Right cardiac atrium (tissue), 5 donors: ENCODE measurements around the gene RHBDL1. TPM values are rescaled to one million over a fixed set of nuclear protein-coding genes. Genes with fewer than 3 reads are reported as not detected.

Experiments
- ATAC-seq, 2 donors: fragments of 200-7000 bp; cut with Tn5 transposase; one replicate each; pipeline versions ENCODE4 v1.8.0 to v1.9.1; 2020; ENCODE audit warnings: moderate library complexity in 2 of 2, mild to moderate bottlenecking in 1 of 2
- DNase-seq, 3 donors: peaks; one replicate each; pipeline ENCODE4 v3.0.0-alpha.2; 2020
- H3K27ac ChIP-seq: one replicate; pipeline ENCODE4 v1.5.1; 2013; ENCODE audit warnings: mild to moderate bottlenecking, low read length, control low read depth, moderate library complexity
- H3K27me3 ChIP-seq: one replicate; pipeline ENCODE4 v1.6.1; 2013; ENCODE audit not compliant: control insufficient read depth, insufficient read depth
- H3K4me1 ChIP-seq: one replicate; pipeline ENCODE4 v1.6.1; 2013; ENCODE audit warnings: low read length; ENCODE audit not compliant: control insufficient read depth, insufficient read depth
- H3K4me3 ChIP-seq: one replicate; pipeline ENCODE4 v1.5.1; 2013; ENCODE audit warnings: low read length, control low read depth
- H3K9me3 ChIP-seq: one replicate; pipeline ENCODE4 v1.6.1; 2013; ENCODE audit warnings: low read length; ENCODE audit not compliant: control insufficient read depth
- WGBS: extraction: QIAGEN DNeasy Blood & Tissue Kit; methylation state at CpG from one replicate; pipeline ENCODE4 v1.1.7; 2013; 5-methylcytosine and 5-hydroxymethylcytosine counted together
- intact Hi-C, 4 donors: fragments of 100-400 bp; cut with DNase I; formaldehyde crosslinking; loops; one replicate each; pipeline versions ENCODE4 v1.11.0 to v1.14.0; 2022 to 2023
- polyA plus RNA-seq: library from polyadenylated mRNA; stranded (reverse); fragments of 200-250 nt; gene quantifications from one replicate; pipeline ENCODE4 v1.2.3, GENCODE V29; 2013
- total RNA-seq, 4 donors: library from RNA; stranded (reverse); fragmentation: NEBNext Ultra II Directional; extraction: Animal tissue kit (Norgen Biotek cat#: 25700); gene quantifications; one replicate each; pipeline ENCODE4 v1.2.1, GENCODE V29; 2021
- donor health status: healthy with polysubstance abuse.
- donor health status: DM: no; HTN: yes; CAD: no.
- donor health status: DM: no; HTN: no; CAD: no.
- donor health status: DM: no; HTN: yes; CAD: no; lungs with severe emphysema.
- donor health status: DM: yes; HTN: yes; CAD: no.

Gene RHBDL1
- total and polyA plus RNA-seq, 5 donors = 0.89 to 2.9 (median 1.9) TPM

DNA sequence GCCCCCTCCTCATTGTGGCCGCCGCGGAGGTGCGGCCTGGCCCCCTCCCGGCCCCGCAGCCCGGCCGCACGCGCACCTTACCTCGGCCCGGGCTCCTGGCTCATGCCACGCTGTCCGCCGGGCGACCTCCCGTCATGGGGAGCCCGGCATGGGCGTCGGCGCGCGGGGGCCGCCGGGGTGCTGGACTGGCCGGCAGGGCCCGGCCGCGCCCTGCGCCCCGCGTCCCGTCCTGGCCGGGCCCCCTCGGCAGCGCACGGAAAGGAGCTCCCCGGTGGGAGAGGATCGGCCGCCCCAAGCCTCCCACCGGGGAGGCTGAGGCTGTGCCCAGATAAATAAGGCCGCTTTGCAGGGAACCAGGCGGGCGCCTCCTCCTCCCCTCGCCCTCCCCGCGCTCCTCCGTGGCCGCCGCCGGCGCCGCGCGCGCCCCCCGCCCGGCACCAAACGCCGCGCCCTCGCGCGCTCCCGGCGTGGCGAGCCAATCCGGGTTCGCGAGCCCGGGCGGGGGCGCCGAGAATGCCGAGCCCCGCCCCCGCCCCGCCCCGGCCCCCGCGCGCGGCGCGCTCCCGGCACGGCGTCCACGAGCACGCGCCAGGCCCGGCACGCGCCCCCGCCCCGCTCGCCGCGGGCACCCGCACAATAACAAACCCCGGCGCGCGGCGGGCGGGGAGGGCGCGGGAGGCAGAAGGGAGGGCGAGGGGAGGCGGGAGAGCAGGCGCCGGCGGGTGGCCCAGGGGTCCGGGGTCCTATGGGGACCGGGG is 30.1 kb downstream of the RHBDL1 start, which contains the start of gene FBXL16:
FBXL16 (minus strand) TSS at position 371 of the 758 bp plus-strand sequence. CDS start 8,396 bp downstream, outside the sequence.
- no peaks in the 10 kb centered on the region for H3K27me3 ChIP-seq
- intact Hi-C loops = loop anchor here in 1 of 4 donors (5.0 kb wide), 1 partner anchor 347 kb away; no protein-coding TSS in a partner anchor
- DNase-seq (no peak), ATAC-seq (no peak)
- peak within 1 kb of the TSS; percentile 18 for H3K4me3 ChIP-seq
- whole genome bisulfite sequencing = 1% methylated on average over 112 of the region's 115 CpGs
- H3K9me3 ChIP-seq = no peaks in the 10 kb centered on the region
- H3K4me1 ChIP-seq = no peaks in the 10 kb centered on the region
- no peak within 1 kb of the TSS for H3K27ac ChIP-seq

DNA sequence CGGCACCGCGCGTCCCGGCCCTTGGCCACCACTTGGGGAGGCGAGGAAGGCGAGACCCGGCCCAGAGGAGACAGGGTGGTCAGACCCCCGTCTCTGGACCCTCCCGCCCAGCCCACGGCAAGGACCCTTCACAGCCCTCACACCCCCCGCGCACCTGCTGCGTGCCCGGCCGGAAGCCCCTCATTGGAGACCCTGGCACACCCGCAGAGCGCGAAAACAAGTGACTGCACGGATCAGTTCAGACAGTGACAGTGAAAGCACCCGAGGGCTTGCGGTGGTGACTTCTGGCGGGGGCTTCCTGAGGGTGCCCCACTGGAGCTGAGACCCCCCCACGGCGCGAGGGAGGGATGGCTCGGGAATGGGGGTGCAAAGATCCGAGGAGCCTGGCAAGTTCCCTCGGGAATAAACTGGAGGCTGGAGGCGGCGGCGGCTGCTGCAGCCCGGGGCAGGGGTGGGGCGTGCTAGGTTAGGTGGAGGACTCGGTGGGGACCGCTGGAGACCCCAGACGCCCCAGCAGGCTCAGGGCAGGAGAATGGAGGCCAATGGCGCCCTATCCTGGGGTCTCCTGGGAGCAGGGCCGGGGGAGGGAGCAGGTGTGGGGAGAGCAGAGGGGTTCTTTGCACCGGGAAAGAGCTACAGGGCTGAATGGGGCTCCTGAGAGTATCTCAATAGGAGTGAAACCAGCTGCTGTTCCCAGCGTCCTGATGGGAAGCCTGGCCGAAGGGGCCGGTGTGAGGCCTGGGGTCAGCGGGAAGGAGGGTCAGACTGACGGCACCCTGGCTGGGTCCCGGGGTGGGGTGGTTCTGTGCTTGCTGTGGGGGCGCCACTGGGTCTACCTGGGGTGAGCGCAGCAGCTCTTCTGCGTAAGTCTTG is 31.0 kb downstream of the RHBDL1 start:
- H3K27ac ChIP-seq = no peak overlapping the region
- ATAC-seq (no peak), DNase-seq (no peak)
- H3K27me3 ChIP-seq = no peaks in the 10 kb centered on the region
- intact Hi-C loops = loop anchor here in 1 of 4 donors (5.0 kb wide), 1 partner anchor 346 kb away; no protein-coding TSS in a partner anchor
- H3K4me1 ChIP-seq = no peaks in the 10 kb centered on the region
- H3K9me3 ChIP-seq = no peaks in the 10 kb centered on the region
- H3K4me3 ChIP-seq = no peak overlapping the region
- 4% methylated on average over 49 of the region's 49 CpGs for WGBS

DNA sequence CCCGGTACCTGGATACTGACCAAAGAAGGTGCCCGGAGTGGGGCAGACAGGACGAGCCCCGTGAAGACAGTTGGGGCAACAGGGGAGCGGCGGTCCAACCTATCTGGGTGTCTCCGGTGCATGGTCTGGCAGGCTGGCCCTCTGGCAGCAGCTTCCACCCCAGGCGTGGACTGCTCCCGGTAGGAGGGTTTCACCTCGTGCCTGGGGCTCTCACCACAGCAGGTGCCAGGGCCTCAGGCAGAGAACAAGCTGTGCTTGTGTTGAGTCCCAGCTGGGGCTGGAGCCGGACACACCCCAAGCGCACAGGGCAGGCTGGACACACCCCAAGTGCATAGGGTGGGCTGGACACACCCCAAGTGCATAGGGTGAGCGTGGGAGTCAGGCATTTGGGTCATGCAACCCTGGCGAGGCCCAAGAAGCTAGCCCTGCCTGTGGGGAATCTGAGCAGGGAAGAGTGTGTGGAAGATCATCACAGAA is 31.6 kb downstream of the RHBDL1 start:
- ATAC-seq = no peak
- intact Hi-C loops = loop anchor here in 1 of 4 donors (5.0 kb wide), 1 partner anchor 345 kb away; no protein-coding TSS in a partner anchor
- DNase-seq = no peak
- H3K9me3 ChIP-seq = no peaks in the 10 kb centered on the region
- H3K27ac ChIP-seq = no peak overlapping the region
- H3K27me3 ChIP-seq = no peaks in the 10 kb centered on the region
- no peak overlapping the region for H3K4me3 ChIP-seq
- WGBS = 40% methylated on average over 14 of the region's 14 CpGs
- no peaks in the 10 kb centered on the region for H3K4me1 ChIP-seq

DNA sequence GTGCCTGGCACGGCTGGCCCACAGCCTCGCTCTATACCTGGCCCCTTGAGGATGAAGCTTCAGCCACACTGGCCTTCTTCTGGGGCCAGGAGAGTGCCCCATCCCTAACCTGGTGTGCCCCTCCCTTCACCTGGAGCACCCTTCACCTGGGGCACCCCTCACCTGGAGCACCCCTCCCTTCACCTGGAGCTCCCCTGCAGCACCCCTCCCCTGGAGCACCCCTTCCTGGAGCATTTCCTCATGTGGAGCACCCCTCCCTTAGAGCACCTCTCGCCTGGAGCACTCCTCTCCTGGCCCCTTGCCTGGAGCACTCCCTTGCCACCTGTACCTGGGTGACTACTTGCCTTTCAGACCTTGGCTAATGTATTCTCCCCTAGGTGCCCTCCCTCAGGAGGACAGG is 32.5 kb downstream of the RHBDL1 start:
- Histone ChIP-seq H3K4me3 (no peak overlapping the region), H3K27ac (no peak overlapping the region), H3K27me3 (no peaks in the 10 kb centered on the region), H3K9me3 (no peaks in the 10 kb centered on the region), H3K4me1 (no peaks in the 10 kb centered on the region)
- ATAC-seq (no peak), DNase-seq (no peak)
- 54% methylated on average over 3 of the region's 3 CpGs for WGBS
- intact Hi-C loops = loop anchor here in 1 of 4 donors (5.0 kb wide), 1 partner anchor 344 kb away; no protein-coding TSS in a partner anchor

DNA sequence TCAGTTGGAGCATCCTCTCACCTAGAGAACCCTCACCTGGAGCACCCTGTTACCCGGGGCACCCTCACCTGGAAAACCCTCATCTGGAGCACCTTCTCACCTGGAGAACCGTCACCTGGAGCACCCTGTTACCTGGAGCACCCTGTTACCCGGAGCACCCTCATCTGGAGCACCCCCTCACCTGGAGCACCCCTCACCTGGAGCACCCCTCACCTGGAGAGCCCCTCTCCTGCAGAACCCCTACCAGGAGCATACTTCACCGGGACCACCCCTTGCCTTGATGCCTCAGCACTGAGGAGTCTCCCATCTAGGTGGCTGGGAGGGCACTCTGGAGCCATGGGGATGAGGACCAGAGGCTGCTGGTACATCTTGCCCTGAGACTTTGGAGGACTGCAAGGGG is 33.5 kb downstream of the RHBDL1 start:
- Histone ChIP-seq H3K4me3 (no peak overlapping the region), H3K27ac (no peak overlapping the region), H3K9me3 (no peaks in the 10 kb centered on the region), H3K4me1 (no peaks in the 10 kb centered on the region), H3K27me3 (no peaks in the 10 kb centered on the region)
- DNase-seq (no peak), ATAC-seq (no peak)
- 61% methylated on average over 4 of the region's 4 CpGs for WGBS
- intact Hi-C loops = loop anchor here in 1 of 4 donors (5.0 kb wide), 1 partner anchor 343 kb away; no protein-coding TSS in a partner anchor

DNA sequence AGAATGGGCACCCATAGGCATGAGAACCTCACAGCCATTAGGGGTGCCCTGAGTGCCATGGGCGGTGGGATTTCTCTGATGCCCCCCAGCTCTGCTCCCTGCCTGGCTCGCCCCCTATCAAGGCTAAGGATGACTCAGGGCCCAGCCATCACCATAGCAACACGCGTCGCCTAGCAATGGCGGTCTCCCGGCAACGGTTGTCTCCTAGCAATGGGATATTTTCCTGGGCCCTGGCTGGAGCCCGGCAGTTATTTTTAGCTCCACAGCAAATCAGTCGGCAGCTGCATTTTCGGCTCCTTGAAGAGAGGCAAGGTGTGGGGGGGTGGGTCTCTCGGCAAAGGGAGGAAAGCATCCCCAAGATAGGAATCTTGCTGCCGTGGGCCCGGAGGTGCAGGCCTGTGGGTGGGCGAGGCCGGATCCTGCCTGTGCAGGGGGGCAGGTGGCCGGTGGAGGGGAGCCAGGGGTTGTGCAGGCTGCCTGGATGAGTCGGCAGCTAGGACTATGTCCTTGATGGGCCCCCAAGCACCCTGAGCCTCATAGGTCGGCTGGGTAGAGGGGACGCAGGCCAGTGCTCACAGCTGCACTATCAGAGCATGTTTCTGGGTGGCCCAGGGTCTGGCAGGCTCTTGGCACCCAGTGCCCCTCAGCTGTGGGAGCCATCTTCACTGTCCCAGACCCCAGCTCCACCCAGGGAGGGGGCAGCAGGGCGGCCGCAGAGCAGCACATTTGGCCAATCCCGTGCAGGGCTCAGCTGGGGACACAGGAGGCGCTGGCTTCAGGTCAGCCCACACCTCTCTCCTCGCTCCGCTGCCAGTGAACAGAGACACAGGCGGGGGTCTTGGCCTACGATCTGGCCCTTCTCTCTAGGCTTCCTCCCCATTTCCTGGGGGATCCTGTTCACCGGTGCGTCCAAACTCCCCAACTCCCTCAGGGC is 34.4 kb downstream of the RHBDL1 start:
- no peaks in the 10 kb centered on the region for H3K27me3 ChIP-seq
- DNase-seq = no peak
- intact Hi-C loops = loop anchor here in 3 of 4 donors (5.0 to 10.0 kb wide), 4 partner anchors 75 to 345 kb away; partner anchors contain the start of genes CHTF18 (in 3 of the 3) and RPUSD1 (in 3 of the 3)
- no peak overlapping the region for H3K4me3 ChIP-seq
- 22% methylated on average over 30 of the region's 30 CpGs for WGBS
- H3K4me1 ChIP-seq = no peaks in the 10 kb centered on the region
- no peak for ATAC-seq
- no peak overlapping the region for H3K27ac ChIP-seq
- H3K9me3 ChIP-seq = no peaks in the 10 kb centered on the region

DNA sequence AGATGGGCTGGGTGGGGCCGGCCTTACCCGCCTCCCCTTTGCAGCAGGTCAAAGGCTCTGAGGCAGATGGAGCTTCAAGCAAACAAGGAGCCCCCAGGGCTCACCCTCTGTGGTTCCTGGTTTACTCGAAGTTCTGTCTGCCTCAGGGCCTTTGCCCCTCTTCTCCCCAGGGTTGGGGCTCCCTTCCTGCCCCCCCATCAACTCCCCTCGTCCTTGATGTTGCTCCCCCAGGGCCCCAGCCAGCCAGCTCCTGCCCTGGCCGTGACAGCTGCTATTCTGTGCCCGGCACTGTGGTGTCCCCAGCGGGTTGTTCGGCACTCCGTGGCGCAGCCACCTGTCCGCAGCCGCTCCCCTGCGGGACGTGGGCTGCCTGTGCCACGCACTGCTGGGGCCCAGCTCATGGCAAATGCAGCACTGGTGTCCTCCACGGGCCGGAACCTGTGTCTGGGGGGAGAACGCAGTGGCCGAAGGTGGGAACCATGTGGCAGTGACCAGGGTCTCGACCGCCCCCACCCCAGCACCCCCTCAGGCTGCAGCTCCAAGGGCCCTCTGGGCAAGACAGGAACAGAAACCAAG is 35.1 kb downstream of the RHBDL1 start:
- DNase-seq (no peak), ATAC-seq (no peak)
- no peak overlapping the region for H3K4me3 ChIP-seq
- H3K27me3 ChIP-seq = no peaks in the 10 kb centered on the region
- H3K4me1 ChIP-seq = no peaks in the 10 kb centered on the region
- no peaks in the 10 kb centered on the region for H3K9me3 ChIP-seq
- WGBS = 71% methylated on average over 21 of the region's 21 CpGs
- intact Hi-C loops = loop anchor here in 3 of 4 donors (5.0 to 10.0 kb wide), 3 partner anchors 74 to 344 kb away; partner anchors contain the start of genes CHTF18 (in 3 of the 3) and RPUSD1 (in 3 of the 3)
- no peak overlapping the region for H3K27ac ChIP-seq

DNA sequence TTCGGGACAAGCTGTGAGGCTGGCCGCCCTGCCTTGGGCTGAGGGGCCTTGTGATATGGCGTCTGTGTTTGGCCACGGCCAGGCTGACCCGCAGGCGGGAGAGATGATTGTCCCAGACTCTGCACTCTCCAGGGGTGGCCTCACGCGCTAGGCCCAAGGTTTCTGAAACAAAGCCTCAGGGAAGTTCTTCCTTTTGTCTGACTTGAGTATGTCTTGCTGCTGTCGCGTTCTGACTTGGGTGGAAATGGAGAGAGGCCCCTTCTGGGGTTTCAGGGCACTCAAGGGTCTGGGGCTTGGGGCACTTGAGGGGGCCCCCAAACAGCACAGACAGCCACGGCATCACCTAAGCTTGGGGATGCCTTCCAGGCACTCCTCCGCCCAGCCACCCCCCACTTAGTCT is 35.6 kb downstream of the RHBDL1 start:
- Histone ChIP-seq H3K27me3 (no peaks in the 10 kb centered on the region), H3K4me1 (no peaks in the 10 kb centered on the region), H3K4me3 (no peak overlapping the region), H3K9me3 (no peaks in the 10 kb centered on the region), H3K27ac (no peak overlapping the region)
- ATAC-seq = no peak
- no peak for DNase-seq
- intact Hi-C loops = loop anchor here in 3 of 4 donors (5.0 to 10.0 kb wide), 3 partner anchors 74 to 344 kb away; partner anchors contain the start of genes CHTF18 (in 3 of the 3) and RPUSD1 (in 3 of the 3)
- WGBS = 70% methylated on average over 12 of the region's 12 CpGs

DNA sequence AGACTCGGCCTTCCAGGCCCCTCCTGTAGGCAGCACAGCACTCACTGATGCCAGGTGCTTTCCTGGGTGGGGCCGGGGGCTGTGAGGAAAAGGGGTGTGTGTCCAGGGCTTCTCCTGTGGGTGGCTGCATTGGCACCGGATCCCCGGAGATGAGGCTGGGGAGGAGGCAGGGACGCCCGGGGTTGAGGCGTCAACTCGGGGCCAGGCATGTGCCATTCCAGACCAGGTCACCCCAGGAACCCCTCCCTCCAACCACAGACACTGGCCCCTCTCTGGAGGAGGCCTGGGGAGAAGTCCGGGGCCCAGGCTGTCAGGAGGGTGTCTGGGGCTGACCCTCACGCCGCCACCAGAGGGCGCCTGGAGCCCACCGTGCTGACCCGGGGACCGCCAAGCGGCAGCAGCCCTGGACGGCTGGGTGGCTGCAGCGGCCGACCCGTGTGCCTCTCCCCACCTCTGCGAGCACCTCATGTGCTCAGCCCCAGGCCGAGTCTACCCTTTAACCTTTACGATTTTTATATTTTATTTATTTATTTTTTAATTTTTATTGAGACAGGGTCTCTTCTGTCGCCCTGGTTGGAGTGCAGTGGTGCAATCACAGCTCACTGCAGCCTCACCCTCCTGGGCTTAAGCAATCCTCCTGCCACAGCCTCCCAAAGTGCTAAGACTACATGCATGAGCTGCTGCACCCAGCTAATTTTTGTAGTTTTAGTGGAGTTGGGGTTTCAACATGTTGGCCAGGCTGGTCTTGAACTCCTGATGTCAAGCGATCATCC is 36.3 kb downstream of the RHBDL1 start:
- ATAC-seq (peak; percentile 64 to 67), DNase-seq (peak; percentile 83 to 94 (median 92))
- no peaks in the 10 kb centered on the region for H3K9me3 ChIP-seq
- intact Hi-C loops = loop anchor here (2.0 to 10.0 kb wide), 4 partner anchors 73 to 343 kb away; partner anchors contain the start of genes CHTF18 (in 3 of the 4) and RPUSD1 (in 3 of the 4)
- no peaks in the 10 kb centered on the region for H3K4me1 ChIP-seq
- no peaks in the 10 kb centered on the region for H3K27me3 ChIP-seq
- WGBS = 12% methylated on average over 25 of the region's 25 CpGs
- H3K27ac ChIP-seq = no peak overlapping the region
- H3K4me3 ChIP-seq = no peak overlapping the region
